BLaER1 treated with 17β-estradiol and CSF1 and Interleukin-3, amounts not matched to agents 10 nM and 100 nM (cell line): ENCODE measurements around the gene PDZD2.

Experiments used
- H3K27ac ChIP-seq, 11 experiments: shearing (Covaris generic); formaldehyde crosslinking; 2 replicates each; pipeline ENCODE4 v1.8.1; 2022
- H3K27me3 ChIP-seq, 11 experiments: shearing (Covaris generic); formaldehyde crosslinking; 2 replicates each; pipeline ENCODE4 v1.8.1; 2022
- H3K36me3 ChIP-seq, 11 experiments: shearing (Covaris generic); formaldehyde crosslinking; 2 replicates each; pipeline ENCODE4 v1.8.1; 2022
- H3K4me1 ChIP-seq, 10 experiments: shearing (Covaris generic); formaldehyde crosslinking; 2 replicates each; pipeline ENCODE4 v1.8.1; 2022
- H3K4me2 ChIP-seq, 11 experiments: shearing (Covaris generic); formaldehyde crosslinking; 2 replicates each; pipeline ENCODE4 v1.8.1; 2022
- H3K4me3 ChIP-seq, 10 experiments: shearing (Covaris generic); formaldehyde crosslinking; 2 replicates each; pipeline ENCODE4 v1.8.1; 2022
- H3K9ac ChIP-seq, 11 experiments: shearing (Covaris generic); formaldehyde crosslinking; 2 replicates each; pipeline ENCODE4 v1.8.1; 2022
- H3K9me3 ChIP-seq, 11 experiments: shearing (Covaris generic); formaldehyde crosslinking; replicated peaks in 1 of 11; 2 replicates each; pipeline ENCODE4 v1.8.1; 2022
- H4K20me1 ChIP-seq, 11 experiments: shearing (Covaris generic); formaldehyde crosslinking; 2 replicates each; pipeline ENCODE4 v1.8.1; 2022
- Cebpa-rat ChIP-seq, 11 experiments: shearing (Covaris generic); IDR thresholded peaks; 2 replicates each; pipeline ENCODE4 v1.8.1; 2022

Gene PDZD2

DNA sequence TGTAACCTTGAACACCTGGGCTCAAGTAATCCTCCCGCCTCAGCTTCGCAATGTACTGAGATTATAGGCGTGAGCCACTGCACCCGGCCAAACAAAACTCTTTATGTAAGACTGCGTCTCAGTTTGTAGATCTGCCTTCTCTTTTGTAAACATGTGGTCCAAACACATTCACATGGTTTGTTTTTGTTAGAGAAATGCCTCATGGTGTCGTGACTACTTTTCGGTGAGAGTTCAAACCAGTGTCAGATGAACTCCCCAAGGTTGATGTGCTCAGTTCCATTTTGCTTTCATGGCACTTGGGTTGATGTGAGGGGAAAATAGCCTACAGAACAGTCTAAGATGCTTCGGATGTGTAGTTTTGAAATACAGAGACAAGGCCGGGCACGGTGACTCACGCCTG is 303.6 kb downstream of the PDZD2 start:
- Histone ChIP-seq H3K27me3 (no peaks in the 10 kb centered on the region), H4K20me1 (no peaks in the 10 kb centered on the region), H3K36me3 (no peaks in the 10 kb centered on the region), H3K9ac (no peak overlapping the region), H3K4me2 (no peak overlapping the region), H3K27ac (no peak overlapping the region), H3K4me1 (no peaks in the 10 kb centered on the region), H3K9me3 (peaks cover 0 to 10% (median 0%) of the 10 kb centered on the region in 11 experiments; a peak in 4 of 22 replicates), H3K4me3 (no peak overlapping the region)
- no peak for TF ChIP-seq Cebpa-rat (IDR thresholded peaks at IDR 0.05)

DNA sequence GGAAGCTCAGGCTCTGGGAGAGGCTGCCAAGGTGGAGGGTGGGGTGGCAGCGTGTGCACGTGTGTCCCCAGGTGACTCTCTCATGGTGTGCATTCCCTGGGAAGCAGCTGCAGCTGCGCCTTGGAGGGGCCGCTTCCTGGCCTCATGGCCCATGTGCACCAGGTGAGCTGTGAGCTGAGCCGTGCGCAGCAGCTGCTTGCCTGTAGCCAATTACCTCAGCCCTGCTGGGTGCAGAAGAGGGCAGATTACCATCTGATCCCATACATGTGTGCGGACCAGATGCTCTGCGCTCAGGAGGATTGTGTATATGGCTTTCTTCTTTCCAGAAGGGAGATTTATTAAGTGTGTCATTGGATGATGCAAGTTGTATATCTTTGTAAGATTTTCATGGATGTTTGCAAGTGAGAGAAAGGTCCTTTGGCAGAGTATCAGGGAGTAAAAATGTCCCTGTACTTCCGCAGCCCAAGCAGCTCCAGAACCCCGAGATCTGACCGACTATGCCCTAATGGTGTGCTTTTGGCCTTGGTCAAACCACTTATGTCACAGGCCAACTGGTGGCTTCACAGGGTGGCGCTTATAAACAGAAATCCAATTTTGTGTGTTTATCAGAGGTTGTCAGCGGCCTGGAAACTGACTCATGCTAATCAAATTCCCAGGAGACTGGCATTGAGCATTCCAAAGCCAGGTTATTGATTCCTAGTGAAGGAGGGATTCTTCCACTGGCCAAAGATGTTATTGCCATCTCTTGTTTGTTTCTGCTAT is 305.9 kb downstream of the PDZD2 start:
- H3K27me3 ChIP-seq: no peaks in the 10 kb centered on the region
- no peaks in the 10 kb centered on the region for H3K4me1 ChIP-seq
- no peak overlapping the region for H3K9ac ChIP-seq
- H3K9me3 ChIP-seq: peaks cover 0 to under 1% (median 0%) of the 10 kb centered on the region in 11 experiments; a peak in 2 of 22 replicates
- H3K27ac ChIP-seq: no peak overlapping the region
- H3K36me3 ChIP-seq: no peaks in the 10 kb centered on the region
- H4K20me1 ChIP-seq: no peaks in the 10 kb centered on the region
- H3K4me2 ChIP-seq: no peak overlapping the region
- H3K4me3 ChIP-seq: no peak overlapping the region
- TF ChIP-seq Cebpa-rat (IDR thresholded peaks at IDR 0.05): no peak

DNA sequence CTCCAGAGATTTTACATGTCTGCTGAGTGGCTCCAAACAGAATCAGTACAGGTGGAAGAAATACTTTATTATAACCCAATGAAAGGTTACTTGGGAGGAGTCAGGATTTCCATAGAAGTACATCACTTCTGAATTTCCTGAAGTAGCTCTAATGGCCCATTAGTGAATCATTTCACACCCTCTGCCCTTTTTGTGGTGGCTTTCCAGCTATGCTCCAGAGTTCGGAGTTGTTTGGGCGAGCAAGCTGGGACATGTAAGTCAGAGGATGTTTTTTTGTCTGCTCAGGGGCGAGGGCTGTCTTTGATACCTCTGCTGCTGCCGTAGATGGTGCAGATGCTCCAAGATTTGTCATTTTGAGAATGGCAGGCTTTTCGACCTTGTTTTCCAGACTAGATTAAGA is 309.1 kb downstream of the PDZD2 start:
- no peak overlapping the region for H3K27ac ChIP-seq

DNA sequence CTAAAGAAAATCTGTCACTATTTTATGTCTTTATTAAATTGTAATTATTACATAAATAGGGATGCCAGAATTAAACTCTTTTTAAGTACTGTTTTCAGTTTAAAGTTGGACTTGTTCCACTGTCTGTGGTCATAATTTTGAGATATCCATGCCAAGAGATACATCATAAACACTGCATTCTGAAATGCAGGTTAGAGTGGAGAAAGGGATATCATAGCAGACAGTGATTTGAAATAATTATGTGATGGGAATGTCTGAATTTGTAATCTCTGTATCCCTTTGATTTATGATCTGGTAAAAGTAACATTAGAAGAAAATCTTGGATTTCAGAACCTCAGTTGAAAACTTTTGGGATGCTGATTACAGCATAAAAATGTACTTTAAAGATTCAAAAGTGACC is 313.1 kb downstream of the PDZD2 start:
- Histone ChIP-seq H3K27ac (no peak overlapping the region), H3K4me1 (no peaks in the 10 kb centered on the region), H3K4me3 (no peak overlapping the region), H3K9me3 (no peaks in the 10 kb centered on the region), H3K4me2 (no peak overlapping the region), H3K9ac (no peak overlapping the region), H4K20me1 (no peaks in the 10 kb centered on the region), H3K27me3 (no peaks in the 10 kb centered on the region), H3K36me3 (no peaks in the 10 kb centered on the region)
- no peak for TF ChIP-seq Cebpa-rat (IDR thresholded peaks at IDR 0.05)

More for the DNA sequence above, 309.1 kb downstream of the PDZD2 start:
- no peaks in the 10 kb centered on the region for H3K9me3 ChIP-seq
- no peak overlapping the region for H3K4me3 ChIP-seq
- no peaks in the 10 kb centered on the region for H3K36me3 ChIP-seq
- TF ChIP-seq Cebpa-rat (IDR thresholded peaks at IDR 0.05): no peak
- no peaks in the 10 kb centered on the region for H3K4me1 ChIP-seq
- H3K4me2 ChIP-seq: no peak overlapping the region
- H3K9ac ChIP-seq: no peak overlapping the region
- H4K20me1 ChIP-seq: no peaks in the 10 kb centered on the region
- no peaks in the 10 kb centered on the region for H3K27me3 ChIP-seq

DNA sequence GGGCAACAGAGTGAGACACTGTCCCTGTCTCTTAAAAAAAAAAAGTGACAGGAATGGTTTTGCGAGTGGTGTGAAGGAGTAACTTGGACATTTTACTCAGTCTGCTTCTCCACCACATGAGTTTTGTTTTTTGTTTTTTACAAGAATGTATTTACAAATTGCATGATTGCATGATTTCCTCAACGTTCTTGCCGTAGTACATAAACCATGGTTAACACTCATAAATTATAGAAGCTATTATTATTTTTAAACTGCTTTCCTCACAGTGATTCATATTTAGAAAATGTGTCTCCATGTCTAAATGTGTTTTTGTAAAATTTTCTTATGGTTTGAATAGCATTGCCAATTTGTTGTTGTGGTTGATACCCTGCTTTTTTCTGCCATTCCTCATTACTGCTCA is 315.2 kb downstream of the PDZD2 start:
- H3K9ac ChIP-seq: no peak overlapping the region
- H4K20me1 ChIP-seq: no peaks in the 10 kb centered on the region
- no peaks in the 10 kb centered on the region for H3K27me3 ChIP-seq
- no peak overlapping the region for H3K4me2 ChIP-seq
- no peaks in the 10 kb centered on the region for H3K4me1 ChIP-seq
- no peaks in the 10 kb centered on the region for H3K36me3 ChIP-seq
- no peak for TF ChIP-seq Cebpa-rat (IDR thresholded peaks at IDR 0.05)
- no peaks in the 10 kb centered on the region for H3K9me3 ChIP-seq
- H3K4me3 ChIP-seq: no peak overlapping the region
- no peak overlapping the region for H3K27ac ChIP-seq

DNA sequence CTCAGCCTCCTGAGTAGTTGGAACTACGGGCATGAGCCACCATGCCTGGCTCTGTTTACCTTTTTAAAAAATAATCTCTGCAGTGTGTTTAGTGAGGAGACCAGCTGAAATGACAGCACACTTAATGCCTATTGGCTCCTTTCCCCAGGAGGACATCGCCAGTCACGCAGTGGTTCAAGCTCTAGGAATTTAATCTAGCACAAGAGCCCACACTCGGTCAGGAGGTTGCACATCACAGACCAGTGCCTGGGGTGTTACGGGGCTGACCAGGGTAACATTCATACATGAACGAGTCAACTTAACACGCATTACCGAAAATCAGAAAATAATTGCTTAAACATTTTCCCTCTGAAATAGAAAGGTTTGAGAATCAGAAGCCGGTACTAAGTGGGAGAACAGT is 318.2 kb downstream of the PDZD2 start:
- H3K4me3 ChIP-seq: no peak overlapping the region
- no peak overlapping the region for H3K27ac ChIP-seq
- H3K36me3 ChIP-seq: no peaks in the 10 kb centered on the region
- no peak overlapping the region for H3K4me2 ChIP-seq
- no peaks in the 10 kb centered on the region for H3K9me3 ChIP-seq
- no peak for TF ChIP-seq Cebpa-rat (IDR thresholded peaks at IDR 0.05)
- no peaks in the 10 kb centered on the region for H3K27me3 ChIP-seq
- H3K4me1 ChIP-seq: peaks cover 0 to under 1% (median 0%) of the 10 kb centered on the region in 10 experiments; a peak in 2 of 20 replicates
- H4K20me1 ChIP-seq: no peaks in the 10 kb centered on the region
- no peak overlapping the region for H3K9ac ChIP-seq

DNA sequence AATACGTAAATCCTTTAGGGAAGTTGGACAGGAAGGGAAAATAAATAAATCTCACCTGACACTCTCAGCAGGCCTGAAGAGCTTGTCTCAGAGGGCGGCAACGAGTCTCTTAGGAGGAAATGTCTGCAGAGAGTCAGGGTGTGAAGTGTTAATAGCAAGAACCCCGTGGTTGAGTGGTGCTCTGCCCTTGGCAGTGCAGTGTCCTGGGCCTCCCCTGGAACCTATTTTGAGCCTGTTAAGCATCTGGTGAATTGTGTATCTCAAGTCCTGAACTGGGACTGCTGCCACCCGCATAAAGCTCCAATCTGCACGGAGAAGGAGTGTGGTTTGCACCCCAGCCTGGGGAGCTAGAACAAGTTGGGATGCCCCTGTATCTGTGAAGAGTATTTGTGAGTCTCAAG is 323.4 kb downstream of the PDZD2 start:
- TF ChIP-seq Cebpa-rat (IDR thresholded peaks at IDR 0.05): no peak
- no peaks in the 10 kb centered on the region for H3K27me3 ChIP-seq
- no peak overlapping the region for H3K27ac ChIP-seq
- H3K9ac ChIP-seq: no peak overlapping the region
- H3K4me3 ChIP-seq: no peak overlapping the region
- H3K9me3 ChIP-seq: peaks cover 0 to 9% (median 0%) of the 10 kb centered on the region in 11 experiments; a peak in 4 of 22 replicates
- no peaks in the 10 kb centered on the region for H4K20me1 ChIP-seq
- H3K4me1 ChIP-seq: peaks cover 0 to 14% (median 9%) of the 10 kb centered on the region in 10 experiments; a peak in 10 of 20 replicates
- H3K4me2 ChIP-seq: peak overlapping the region in 8 of 11 experiments; percentile 6 to 53 (median 32); a peak in 13 of 22 replicates
- no peaks in the 10 kb centered on the region for H3K36me3 ChIP-seq

DNA sequence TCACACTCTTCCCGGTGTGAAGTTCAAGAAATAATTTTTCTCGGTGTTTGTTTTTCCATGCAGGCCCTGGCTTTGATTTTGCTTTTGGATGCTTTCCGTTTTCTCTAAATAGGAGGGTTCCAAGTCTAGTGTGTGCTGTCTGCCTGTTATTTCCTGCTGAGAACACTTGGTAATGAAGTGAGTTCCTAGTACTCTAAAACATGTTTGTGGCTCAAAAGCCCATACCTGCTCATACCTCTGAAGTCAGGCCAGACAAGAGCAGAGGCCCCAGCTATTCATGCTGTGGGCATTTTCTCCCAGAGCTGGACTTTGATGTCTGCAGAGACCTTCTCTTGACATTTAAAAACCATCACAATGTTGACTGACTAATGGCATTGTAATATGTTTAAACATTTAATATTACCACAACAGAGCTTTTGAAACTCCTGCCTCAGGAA is 324.0 kb downstream of the PDZD2 start:
- Histone ChIP-seq H3K27me3 (no peaks in the 10 kb centered on the region), H4K20me1 (no peaks in the 10 kb centered on the region), H3K4me3 (no peak overlapping the region), H3K9ac (no peak overlapping the region), H3K4me1 (peaks cover 0 to 14% (median 9%) of the 10 kb centered on the region in 10 experiments; a peak in 10 of 20 replicates), H3K9me3 (peaks cover 0 to 9% (median 0%) of the 10 kb centered on the region in 11 experiments; a peak in 4 of 22 replicates), H3K4me2 (peak overlapping the region in 9 of 11 experiments; percentile 6 to 53 (median 29); a peak in 13 of 22 replicates), H3K27ac (no peak overlapping the region), H3K36me3 (no peaks in the 10 kb centered on the region)
- no peak for TF ChIP-seq Cebpa-rat (IDR thresholded peaks at IDR 0.05)

DNA sequence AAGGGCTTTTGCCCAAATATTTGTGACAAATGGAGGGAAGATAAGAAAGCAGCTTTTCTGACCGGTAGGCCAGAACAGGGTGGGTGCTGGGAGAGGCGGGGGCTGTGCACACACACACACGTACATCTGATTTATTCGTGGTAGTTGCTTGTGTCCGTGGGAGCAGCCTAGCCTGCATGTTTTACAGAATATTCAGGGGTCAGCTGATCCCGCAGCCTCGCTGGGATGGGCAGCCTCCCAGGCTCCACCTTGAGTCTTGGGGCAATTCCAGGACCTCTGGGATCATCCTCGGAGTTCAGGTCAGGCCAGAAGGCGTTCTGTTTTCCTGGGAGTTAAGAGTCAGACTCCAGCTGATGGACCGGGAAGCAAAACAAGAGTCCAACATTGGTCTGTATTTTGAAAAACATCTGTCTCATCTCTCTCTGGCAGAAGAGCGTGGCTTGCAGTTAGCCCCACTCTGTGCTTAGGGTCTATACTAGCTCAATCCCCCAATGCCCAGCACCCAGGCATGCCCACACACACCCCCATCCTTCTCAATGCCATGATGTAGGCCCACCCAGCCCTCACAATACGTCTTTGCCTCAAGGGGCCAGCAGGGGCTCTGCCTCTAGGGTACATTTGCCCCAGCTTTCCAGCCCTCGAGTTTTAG is 324.6 kb downstream of the PDZD2 start:
- H3K27ac ChIP-seq: no peak overlapping the region

More for the DNA sequence above, 324.6 kb downstream of the PDZD2 start:
- Histone ChIP-seq H3K4me3 (no peak overlapping the region), H3K4me2 (peak overlapping the region in 3 of 11 experiments; percentile 27 to 53 (median 38); a peak in 2 of 22 replicates), H3K9me3 (peaks cover 0 to 9% (median 0%) of the 10 kb centered on the region in 11 experiments; a peak in 4 of 22 replicates), H3K4me1 (peaks cover 0 to 14% (median 9%) of the 10 kb centered on the region in 10 experiments; a peak in 10 of 20 replicates), H3K9ac (no peak overlapping the region), H4K20me1 (no peaks in the 10 kb centered on the region), H3K27me3 (no peaks in the 10 kb centered on the region), H3K36me3 (no peaks in the 10 kb centered on the region)
- TF ChIP-seq Cebpa-rat (IDR thresholded peaks at IDR 0.05): no peak
